ENCODE measurements around the gene HMOX2. TPM values are rescaled to one million over a fixed set of nuclear protein-coding genes. Genes with fewer than 3 reads are reported as not detected.

HMOX2 gene
- total and polyA plus RNA-seq, 2 experiments from 2014 or later = 61.5 to 101 TPM

- Histone ChIP-seq H3K9me3 (ENCODE audit: low read depth) (no peaks in the 10 kb centered on the region), H3K27ac (no peak overlapping the region), H3K36me3 (no peaks in the 10 kb centered on the region), H3K4me3 (no peak overlapping the region), H3K27me3 (no peaks in the 10 kb centered on the region), H3K4me1 (ENCODE audit: low read depth) (no peaks in the 10 kb centered on the region)
- no peak for DNase-seq (ENCODE audit: low read depth in 1 of 2, low spot score in 1 of 2)
- TF ChIP-seq CTCF (IDR thresholded peaks at IDR 0.05; ENCODE audit: low read depth, low read length) = no peak
Observed at GRCh38 chr16:4552541-4552940, 76.3 kb downstream of the HMOX2 start.

- no peaks in the 10 kb centered on the region for H3K36me3 ChIP-seq
- peak in 1 of 2 donors; percentile 16 for DNase-seq (ENCODE audit: low read depth in 1 of 2, low spot score in 1 of 2)
- no peak for TF ChIP-seq CTCF (IDR thresholded peaks at IDR 0.05; ENCODE audit: low read depth, low read length)
- H3K9me3 ChIP-seq (ENCODE audit: low read depth) = no peaks in the 10 kb centered on the region
- H3K4me1 ChIP-seq (ENCODE audit: low read depth) = no peaks in the 10 kb centered on the region
- no peak within 1 kb of the TSS for H3K4me3 ChIP-seq
- H3K27me3 ChIP-seq = no peaks in the 10 kb centered on the region
- H3K27ac ChIP-seq = no peak within 1 kb of the TSS
Observed at GRCh38 chr16:4556112-4556511, 79.9 kb downstream of the HMOX2 start, which contains the start of gene C16orf96. Gene C16orf96 (plus strand): TSS chr16:4556340. CDS start chr16:4556490, 150 bp downstream.

GRCh38 chr16:4556580-4556979, 80.4 kb downstream of the HMOX2 start:
- no peak overlapping the region for H3K4me3 ChIP-seq
- no peaks in the 10 kb centered on the region for H3K36me3 ChIP-seq
- no peak for DNase-seq (ENCODE audit: low read depth in 1 of 2, low spot score in 1 of 2)
- TF ChIP-seq CTCF (IDR thresholded peaks at IDR 0.05; ENCODE audit: low read depth, low read length) = no peak
- no peaks in the 10 kb centered on the region for H3K4me1 ChIP-seq (ENCODE audit: low read depth)
- H3K9me3 ChIP-seq (ENCODE audit: low read depth) = no peaks in the 10 kb centered on the region
- H3K27me3 ChIP-seq = no peaks in the 10 kb centered on the region
- no peak overlapping the region for H3K27ac ChIP-seq

- DNase-seq (ENCODE audit: low read depth in 1 of 2, low spot score in 1 of 2) = no peak
- Histone ChIP-seq H3K9me3 (ENCODE audit: low read depth) (no peaks in the 10 kb centered on the region), H3K4me3 (no peak overlapping the region), H3K27me3 (no peaks in the 10 kb centered on the region), H3K36me3 (no peaks in the 10 kb centered on the region), H3K4me1 (ENCODE audit: low read depth) (no peaks in the 10 kb centered on the region), H3K27ac (no peak overlapping the region)
- no peak for TF ChIP-seq CTCF (IDR thresholded peaks at IDR 0.05; ENCODE audit: low read depth, low read length)
Observed at GRCh38 chr16:4557973-4558372, 81.8 kb downstream of the HMOX2 start.

Other genes with a start within 250 kb of the HMOX2 start
- 46.1 and 51.1 TPM in 2 replicates for gene SRL, start 234.3 kb upstream of the HMOX2 start, total RNA-seq
- 45.9 and 56.4 TPM in 2 replicates for gene SRL, start 234.3 kb upstream of the HMOX2 start, polyA plus RNA-seq
- gene TFAP4, start 203.4 kb upstream of the HMOX2 start, total RNA-seq = 11.7 and 20.5 TPM in 2 replicates
- 3.4 and 6.7 TPM in 2 replicates for gene TFAP4, start 203.4 kb upstream of the HMOX2 start, polyA plus RNA-seq
- 10.4 and 14.5 TPM in 2 replicates for gene GLIS2, start 160.3 kb upstream of the HMOX2 start, total RNA-seq
- gene GLIS2, start 160.3 kb upstream of the HMOX2 start, polyA plus RNA-seq = 10.3 and 15.4 TPM in 2 replicates
- 65.1 and 72.5 TPM in 2 replicates for gene PAM16, start 125.1 kb upstream of the HMOX2 start, total RNA-seq
- gene PAM16, start 125.1 kb upstream of the HMOX2 start, polyA plus RNA-seq = 71.8 and 82.8 TPM in 2 replicates
- gene VASN, start 104.5 kb upstream of the HMOX2 start, total RNA-seq = 23.3 and 33.3 TPM in 2 replicates
- 18.9 and 30.5 TPM in 2 replicates for gene VASN, start 104.5 kb upstream of the HMOX2 start, polyA plus RNA-seq
- gene CORO7, start 59.8 kb upstream of the HMOX2 start, total RNA-seq = 33.0 and 66.5 TPM in 2 replicates
- 54.2 and 62.1 TPM in 2 replicates for gene CORO7, start 59.8 kb upstream of the HMOX2 start, polyA plus RNA-seq
- gene DNAJA3, start 50.5 kb upstream of the HMOX2 start, total RNA-seq = 62.1 and 70.7 TPM in 2 replicates
- gene DNAJA3, start 50.5 kb upstream of the HMOX2 start, polyA plus RNA-seq = 60.5 and 70.8 TPM in 2 replicates
- 45.4 and 64.5 TPM in 2 replicates for gene NMRAL1, start 1.8 kb upstream of the HMOX2 start, total RNA-seq
- 32.4 and 46.9 TPM in 2 replicates for gene NMRAL1, start 1.8 kb upstream of the HMOX2 start, polyA plus RNA-seq
- gene CDIP1, start 62.4 kb downstream of the HMOX2 start, total RNA-seq = 46.4 and 55.8 TPM in 2 replicates
- 87.6 and 88.4 TPM in 2 replicates for gene CDIP1, start 62.4 kb downstream of the HMOX2 start, polyA plus RNA-seq
- gene C16orf96, start 79.9 kb downstream of the HMOX2 start, total RNA-seq = 1.9 and 3.6 TPM in 2 replicates
- 0.24 and 0.39 TPM in 2 replicates for gene C16orf96, start 79.9 kb downstream of the HMOX2 start, polyA plus RNA-seq
- 33.6 and 42.9 TPM in 2 replicates for gene UBALD1, start 138.5 kb downstream of the HMOX2 start, total RNA-seq
- gene UBALD1, start 138.5 kb downstream of the HMOX2 start, polyA plus RNA-seq = 46.6 and 47.3 TPM in 2 replicates
- gene MGRN1, start 148.4 kb downstream of the HMOX2 start, total RNA-seq = 58.2 and 66.6 TPM in 2 replicates
- gene MGRN1, start 148.4 kb downstream of the HMOX2 start, polyA plus RNA-seq = 42.6 and 47.2 TPM in 2 replicates
- 84.4 and 139 TPM in 2 replicates for gene NUDT16L1, start 217.2 kb downstream of the HMOX2 start, total RNA-seq
- 141 and 157 TPM in 2 replicates for gene NUDT16L1, start 217.2 kb downstream of the HMOX2 start, polyA plus RNA-seq

All from cardiac muscle cell (in vitro differentiated cells and primary cell).